Endothelial cell of umbilical vein (primary cell): ENCODE measurements around the gene ABHD13. TPM values are rescaled to one million over a fixed set of nuclear protein-coding genes. Genes with fewer than 3 reads are reported as not detected.

Experiments used
- BruUV-seq: library from RNA; stranded (reverse); fragments of 400-500 nt; replicated peaks from 2 replicates; lab custom pipeline; 2021; lab: Mats Ljungman, UMichigan
- CTCF ChIA-PET: fragments of 300-600, 350-600 bp; sonication (Branson Sonifier 250); formaldehyde crosslinking; loops from one replicate; lab custom pipeline; 2021; ENCODE audit warnings: antibody characterized with exemption, inconsistent platforms; lab: Charles Lee
- POLR2A ChIA-PET: fragments of 300-600, 350-600 bp; sonication (Branson Sonifier 250); formaldehyde crosslinking; loops from one replicate; lab custom pipeline; 2021; ENCODE audit warnings: antibody characterized with exemption, inconsistent platforms; lab: Charles Lee
- DNase-seq: peaks from one replicate; pipeline ENCODE4 v3.0.0-alpha.2; 2011; ENCODE audit warnings: low read depth, low spot score
- FAIRE-seq: peaks from 2 replicates; lab custom pipeline; 2011; peaks lifted over from hg19 to GRCh38; lab: Jason Lieb, UNC
- H2AFZ ChIP-seq: 2 replicates; pipeline ENCODE4 v1.6.0; 2012; ENCODE audit warnings: low read depth, low read length, control low read depth, inconsistent platforms
- H3K27ac ChIP-seq: 2 replicates; pipeline ENCODE4 v1.5.1; 2011; ENCODE audit warnings: low read depth, mild to moderate bottlenecking, control low read depth, low read length, moderate library complexity; ENCODE audit not compliant: insufficient read depth
- H3K27me3 ChIP-seq, 2 experiments: 2 replicates each; pipeline versions ENCODE4 v1.6.0 to v1.6.1; 2011; ENCODE audit warnings: low read length in 2 of 2, mixed read lengths in 1 of 2; ENCODE audit not compliant: control insufficient read depth in 2 of 2, insufficient read depth in 2 of 2
- H3K36me3 ChIP-seq, 2 experiments: 2 replicates in 1 of 2; 3 replicates in 1 of 2; pipeline ENCODE4 v1.5.1; 2011; ENCODE audit warnings: low read length in 2 of 2, mild to moderate bottlenecking in 1 of 2, moderate library complexity in 1 of 2; ENCODE audit not compliant: control insufficient read depth in 2 of 2, insufficient read depth in 2 of 2; ENCODE audit errors: extremely low read depth in 1 of 2
- H3K4me1 ChIP-seq: 3 replicates; pipeline ENCODE4 v1.5.1; 2011; ENCODE audit warnings: mild to moderate bottlenecking, low read length; ENCODE audit not compliant: control insufficient read depth, insufficient read depth; ENCODE audit errors: extremely low read depth
- H3K4me2 ChIP-seq: 2 replicates; pipeline ENCODE4 v1.6.1; 2011; ENCODE audit warnings: low read length, control low read depth, mixed read lengths; ENCODE audit not compliant: insufficient read depth
- H3K4me3 ChIP-seq, 3 experiments: fragments of 200-600 bp in 1 of 3; sonication (generic), shearing (Covaris generic) in 1 of 3; replicated peaks in 1 of 3; 2 replicates each; pipeline ENCODE4 v1.5.1; 2011 to 2016; ENCODE audit warnings: control low read depth in 3 of 3, low read length in 3 of 3, mild to moderate bottlenecking in 2 of 3, inconsistent platforms in 1 of 3, low read depth in 1 of 3, moderate library complexity in 1 of 3; ENCODE audit not compliant: insufficient read depth in 1 of 3
- H3K79me2 ChIP-seq: 2 replicates; pipeline ENCODE4 v1.6.0; 2012; ENCODE audit warnings: low read length, inconsistent platforms; ENCODE audit not compliant: control insufficient read depth, insufficient read depth
- H3K9ac ChIP-seq: replicated peaks from 2 replicates; pipeline ENCODE3; 2011; ENCODE audit warnings: low read length, control low read depth; ENCODE audit not compliant: insufficient read depth; ENCODE audit errors: extremely low read depth
- H3K9me1 ChIP-seq: replicated peaks from 3 replicates; pipeline ENCODE4 v1.6.0; 2011; ENCODE audit warnings: mild to moderate bottlenecking, low read length; ENCODE audit not compliant: control insufficient read depth, insufficient read depth; ENCODE audit errors: extremely low read depth
- H3K9me3 ChIP-seq: replicated peaks from 2 replicates; pipeline ENCODE4 v1.5.1; 2012; ENCODE audit warnings: low read length, inconsistent platforms; ENCODE audit not compliant: control insufficient read depth, insufficient read depth
- H4K20me1 ChIP-seq: replicated peaks from 2 replicates; pipeline ENCODE3; 2011; ENCODE audit warnings: mild to moderate bottlenecking, low read length; ENCODE audit not compliant: control insufficient read depth, insufficient read depth; ENCODE audit errors: extremely low read depth
- CTCF ChIP-seq, 2 donors: IDR thresholded peaks; 1 replicate in 1 of 2; 2 replicates in 1 of 2; pipeline ENCODE4 v1.5.1; 2011; ENCODE audit warnings: low read length in 2 of 2, mild to moderate bottlenecking in 2 of 2, moderate library complexity in 2 of 2, control low read depth in 1 of 2, inconsistent platforms in 1 of 2, low read depth in 1 of 2; ENCODE audit not compliant: insufficient read depth in 1 of 2; ENCODE audit errors: extremely low read depth in 1 of 2
- EZH2 ChIP-seq: IDR thresholded peaks from 2 replicates; pipeline ENCODE4 v1.6.1; 2012; ENCODE audit warnings: borderline replicate concordance, low read depth, mild to moderate bottlenecking, moderate library complexity, low read length, inconsistent platforms; ENCODE audit not compliant: severe bottlenecking
- GATA2 ChIP-seq: IDR thresholded peaks from 2 replicates; pipeline ENCODE4 v1.7.0; 2011; ENCODE audit warnings: low read depth, mild to moderate bottlenecking, moderate library complexity, mixed read lengths, low read length; ENCODE audit not compliant: insufficient read length, insufficient read depth
- JUN ChIP-seq: IDR thresholded peaks from 2 replicates; pipeline ENCODE4 v1.6.1; 2011; ENCODE audit warnings: borderline replicate concordance, low read depth; ENCODE audit not compliant: insufficient read length, insufficient read depth
- MAX ChIP-seq: IDR thresholded peaks from 2 replicates; pipeline ENCODE4 v1.6.1; 2011; ENCODE audit not compliant: insufficient read depth, insufficient read length
- POLR2AphosphoS5 ChIP-seq: IDR thresholded peaks from 2 replicates; pipeline ENCODE4 v1.6.1; 2012; ENCODE audit warnings: low read depth, mild to moderate bottlenecking, control low read depth, low read length, moderate library complexity; ENCODE audit not compliant: insufficient read depth
- dilution Hi-C: fragments of 300-500 bp; cut with MboI; formaldehyde crosslinking; loops from one replicate; pipeline ENCODE4 v1.15.0; 2019; ENCODE audit warnings: low sequenced_read_pairs; ENCODE audit not compliant: extremely low pct_ligation_motif_present
- intact Hi-C: fragments of 100-400 bp; cut with micrococcal nuclease; formaldehyde crosslinking; loops from one replicate; pipeline ENCODE4 v1.10.0; 2022
- polyA plus RNA-seq, 4 experiments: library from polyadenylated mRNA; depleted of rRNA in 3 of 4; stranded (reverse) in 3 of 4; unstranded in 1 of 4; fragments of >200 nt; gene quantifications; 2 replicates each; pipeline versions ENCODE4 v1.2.1 to v1.2.3, GENCODE V29; 2011 to 2012; ENCODE audit warnings: missing spikeins in 1 of 4
- total RNA-seq: library from RNA; stranded (reverse); gene quantifications from 2 replicates; pipeline ENCODE4 v1.2.3, GENCODE V29; 2021

Gene ABHD13
- total and polyA plus RNA-seq, 2 donors (not counting 3 experiments of a cell fraction or from before 2014, with no cell fraction given), result 3.9 to 7.2 TPM

GRCh38 chr13:108270442-108270841, 52.2 kb downstream of the ABHD13 start:
- no TSS peak for BruUV-seq
- Histone ChIP-seq H2AFZ (peak overlapping the region; percentile 36), H3K4me3 (no peak overlapping the region), H3K9me1 (no peaks in the 10 kb centered on the region), H3K36me3 (no peaks in the 10 kb centered on the region), H3K9ac (no peak overlapping the region), H3K27ac (no peak overlapping the region), H3K4me2 (peak overlapping the region; percentile 37), H3K4me1 (peaks cover 6% of the 10 kb centered on the region), H3K9me3 (no peaks in the 10 kb centered on the region), H4K20me1 (no peaks in the 10 kb centered on the region), H3K79me2 (no peaks in the 10 kb centered on the region), H3K27me3 (no peaks in the 10 kb centered on the region)
- DNase-seq, result no peak
- CTCF ChIA-PET, result no interaction called here
- POLR2A ChIA-PET, result no interaction called here
- intact Hi-C loops (no loop called here), dilution Hi-C loops (no loop called here)
- FAIRE-seq, result no peak
- TF ChIP-seq EZH2 (no peak), GATA2 (no peak), JUN (no peak), MAX (no peak), POLR2AphosphoS5 (no peak), CTCF (IDR thresholded peaks at IDR 0.05; ENCODE audit: extremely low read depth in 1 of 2, insufficient read depth in 1 of 2, low read depth in 1 of 2, low read length in 2 of 2) (no peak)
